Measurements from ENCODE around the gene APOL1.
A peak's percentile ranks its signal among the peaks of the same experiment; 100 is the strongest.

The APOL1 gene

DNA sequence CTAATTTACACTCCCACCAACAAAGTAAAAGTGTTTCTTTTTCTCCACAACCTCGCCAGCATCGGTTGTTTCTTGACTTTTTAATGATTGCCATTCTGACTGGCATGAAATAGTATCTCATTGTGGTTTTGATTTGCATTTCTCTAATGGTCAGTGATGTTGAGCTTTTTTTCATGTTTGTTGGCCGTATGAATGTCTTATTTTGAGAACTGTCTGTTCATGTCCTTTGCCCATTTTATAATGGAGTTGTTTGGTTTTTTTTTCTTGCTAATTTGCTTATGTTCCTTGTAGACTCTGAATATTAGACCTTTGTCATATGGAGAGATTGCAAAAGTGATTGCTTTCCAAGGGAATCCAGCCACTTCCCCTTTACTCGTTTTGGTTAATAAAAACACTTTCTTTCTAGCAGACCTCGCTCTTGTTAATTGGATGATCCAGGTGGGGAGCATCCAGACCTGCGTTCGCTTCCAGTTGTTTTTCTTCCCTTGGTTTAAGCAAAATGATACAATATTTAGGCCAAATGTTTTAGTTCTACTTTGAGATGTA is 34.2 kb upstream of the APOL1 start:
- no peak overlapping the region for H3K4me3 ChIP-seq (ENCODE audit: low read depth, low read length)
- in situ Hi-C loops (cut with HindIII; ENCODE audit: low sequenced_read_pairs): no loop called here
- no peak for DNase-seq (ENCODE audit: low read depth)
- TF ChIP-seq, protein P1, sequence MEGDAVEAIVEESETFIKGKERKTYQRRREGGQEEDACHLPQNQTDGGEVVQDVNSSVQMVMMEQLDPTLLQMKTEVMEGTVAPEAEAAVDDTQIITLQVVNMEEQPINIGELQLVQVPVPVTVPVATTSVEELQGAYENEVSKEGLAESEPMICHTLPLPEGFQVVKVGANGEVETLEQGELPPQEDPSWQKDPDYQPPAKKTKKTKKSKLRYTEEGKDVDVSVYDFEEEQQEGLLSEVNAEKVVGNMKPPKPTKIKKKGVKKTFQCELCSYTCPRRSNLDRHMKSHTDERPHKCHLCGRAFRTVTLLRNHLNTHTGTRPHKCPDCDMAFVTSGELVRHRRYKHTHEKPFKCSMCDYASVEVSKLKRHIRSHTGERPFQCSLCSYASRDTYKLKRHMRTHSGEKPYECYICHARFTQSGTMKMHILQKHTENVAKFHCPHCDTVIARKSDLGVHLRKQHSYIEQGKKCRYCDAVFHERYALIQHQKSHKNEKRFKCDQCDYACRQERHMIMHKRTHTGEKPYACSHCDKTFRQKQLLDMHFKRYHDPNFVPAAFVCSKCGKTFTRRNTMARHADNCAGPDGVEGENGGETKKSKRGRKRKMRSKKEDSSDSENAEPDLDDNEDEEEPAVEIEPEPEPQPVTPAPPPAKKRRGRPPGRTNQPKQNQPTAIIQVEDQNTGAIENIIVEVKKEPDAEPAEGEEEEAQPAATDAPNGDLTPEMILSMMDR (IDR thresholded peaks at IDR 0.05; ENCODE audit: low read depth, low read length, missing control alignments): no peak

DNA sequence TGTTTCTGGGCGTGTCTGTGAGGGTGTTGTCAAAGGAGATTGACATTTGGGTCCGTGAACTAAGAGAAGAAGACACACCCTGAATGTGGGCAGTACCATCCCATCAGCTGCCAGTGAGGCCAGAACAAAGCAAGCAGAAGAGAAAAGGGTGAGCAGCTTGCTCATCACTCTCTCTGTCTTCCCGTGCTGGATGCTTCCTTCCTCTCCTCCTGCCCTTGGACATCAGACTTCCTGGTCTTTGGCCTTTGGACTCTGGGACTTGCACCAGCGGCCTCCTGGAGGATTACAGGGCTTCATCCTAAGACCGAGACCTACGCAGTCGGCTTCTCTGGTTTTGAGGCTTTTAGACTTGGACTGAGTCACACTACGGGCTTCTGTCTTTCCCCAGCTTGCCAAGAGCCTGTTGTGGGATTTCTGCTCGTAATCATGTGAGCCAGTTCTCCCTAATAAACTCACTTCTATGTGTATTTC is 32.4 kb upstream of the APOL1 start:
- TF ChIP-seq, protein P1 (IDR thresholded peaks at IDR 0.05; ENCODE audit: low read depth, low read length, missing control alignments): no peak
- in situ Hi-C loops (cut with HindIII; ENCODE audit: low sequenced_read_pairs): no loop called here
- H3K4me3 ChIP-seq (ENCODE audit: low read depth, low read length): no peak overlapping the region
- DNase-seq (ENCODE audit: low read depth): no peak

DNA sequence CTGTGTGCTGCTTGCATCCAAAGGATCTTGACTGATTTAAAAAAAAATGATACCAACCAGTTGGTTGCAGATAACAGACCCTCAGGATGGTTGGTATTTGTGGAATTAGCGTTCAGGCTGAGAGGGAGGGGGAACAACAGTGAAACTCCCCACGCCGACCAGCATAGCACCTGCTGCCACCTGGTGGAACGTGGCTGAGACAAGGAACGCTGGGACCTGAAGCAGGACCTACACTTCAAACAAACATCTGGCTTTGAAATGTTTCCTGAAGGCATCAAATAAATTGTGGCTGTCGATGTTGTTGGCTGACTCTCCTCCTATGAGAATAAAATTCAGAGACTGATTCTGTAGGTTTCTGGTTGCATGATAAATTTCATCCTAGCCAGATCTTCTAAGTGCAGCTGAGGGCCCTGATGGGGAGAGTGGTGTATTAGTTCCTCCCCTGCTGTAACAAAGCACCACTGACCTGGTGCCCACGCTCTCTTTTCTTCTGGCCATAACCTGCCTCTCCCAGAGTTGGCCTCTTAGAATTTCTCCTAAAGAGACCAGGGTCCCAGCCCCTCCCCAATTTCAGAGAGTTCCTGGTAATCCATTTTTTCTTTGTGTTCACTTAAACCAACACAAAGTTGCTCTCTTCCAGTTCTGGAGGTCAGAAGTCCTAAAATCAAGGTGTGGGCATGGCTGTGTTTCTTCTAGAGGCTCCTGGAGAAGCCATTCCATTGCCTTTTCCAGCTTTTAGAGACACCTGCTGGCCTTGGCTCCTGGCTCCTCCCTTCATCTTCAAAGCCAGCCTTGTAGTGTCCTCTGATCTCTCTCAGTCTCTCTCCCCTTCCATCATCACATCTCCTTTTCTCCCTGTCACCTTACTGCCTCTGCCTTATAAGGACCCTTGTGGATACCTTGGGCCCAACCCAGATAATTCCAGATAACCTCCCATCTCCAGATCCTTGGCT is 30.9 kb upstream of the APOL1 start:
- in situ Hi-C loops (cut with HindIII; ENCODE audit: low sequenced_read_pairs): no loop called here
- H3K4me3 ChIP-seq (ENCODE audit: low read depth, low read length): no peak overlapping the region
- DNase-seq (ENCODE audit: low read depth): no peak
- TF ChIP-seq, protein P1 (IDR thresholded peaks at IDR 0.05; ENCODE audit: low read depth, low read length, missing control alignments): peak; percentile 85

DNA sequence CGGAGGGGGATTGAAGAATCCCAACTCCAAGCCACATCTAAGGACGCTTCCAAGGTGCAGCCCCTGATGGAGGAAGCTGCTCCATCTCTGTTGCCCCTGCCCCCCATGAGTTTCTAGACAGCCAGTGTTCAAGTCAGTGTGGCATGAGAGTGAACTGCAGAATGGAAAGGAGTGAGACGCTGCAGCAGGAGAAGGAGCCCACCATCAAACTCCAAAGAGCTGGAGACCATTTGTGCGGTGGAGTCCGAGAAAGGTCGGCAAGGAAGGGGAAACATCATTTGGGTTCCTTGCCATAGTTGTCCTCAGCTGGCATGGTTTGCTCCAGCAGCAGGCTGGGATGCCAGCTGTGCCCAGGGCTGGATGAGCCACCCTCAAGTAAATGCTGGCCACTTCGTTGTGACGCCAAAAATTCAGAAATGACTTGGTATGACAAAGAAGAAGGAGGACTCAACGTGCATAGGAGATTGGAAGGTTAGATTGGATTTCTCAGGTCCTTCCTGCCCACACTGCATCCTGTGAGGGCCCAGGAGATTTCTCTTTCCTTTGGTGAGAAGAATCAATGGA is 30.0 kb upstream of the APOL1 start:
- H3K4me3 ChIP-seq (ENCODE audit: low read depth, low read length): no peak overlapping the region
- no peak for DNase-seq (ENCODE audit: low read depth)
- TF ChIP-seq, protein P1 (IDR thresholded peaks at IDR 0.05; ENCODE audit: low read depth, low read length, missing control alignments): no peak
- in situ Hi-C loops (cut with HindIII; ENCODE audit: low sequenced_read_pairs): no loop called here

DNA sequence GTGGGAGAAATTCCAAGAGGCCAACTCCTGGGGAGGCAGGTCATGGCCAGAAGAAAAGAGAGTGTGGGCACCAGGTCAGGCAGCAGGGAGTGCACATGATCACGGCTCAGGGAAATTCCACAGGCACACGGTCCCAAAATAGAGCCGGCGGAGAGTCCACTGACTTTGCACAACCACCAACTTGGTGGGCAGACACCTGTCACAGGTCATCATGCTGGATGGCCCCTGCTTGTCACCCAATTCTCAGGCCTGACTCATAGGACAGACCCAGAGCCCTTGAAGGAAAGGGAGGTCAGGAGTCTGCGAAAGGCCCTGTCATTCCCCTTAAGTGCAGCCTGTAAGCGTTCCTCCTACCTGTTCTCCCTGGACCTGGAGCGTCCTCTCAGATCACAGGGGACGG is 29.4 kb upstream of the APOL1 start:
- in situ Hi-C loops (cut with HindIII; ENCODE audit: low sequenced_read_pairs): no loop called here

DNA sequence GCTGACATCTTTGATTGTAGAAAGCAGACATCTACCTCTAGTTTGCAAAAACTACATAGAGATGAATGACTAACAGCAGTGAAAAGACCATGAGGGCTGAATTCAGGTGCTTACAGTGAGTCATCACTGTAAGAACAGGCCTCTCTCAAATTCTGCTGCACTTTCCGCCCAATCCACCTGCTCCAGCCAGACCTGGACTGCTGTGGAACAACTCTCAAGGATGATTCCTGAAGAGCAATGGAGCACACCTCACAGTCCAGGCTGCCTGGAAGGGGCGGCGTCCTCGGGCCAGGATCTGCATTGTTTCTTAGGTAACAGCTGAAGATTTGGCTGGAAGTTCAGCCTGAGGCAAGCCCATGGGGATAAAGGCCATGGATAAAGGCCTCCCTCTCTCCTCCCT is 28.7 kb upstream of the APOL1 start:
- DNase-seq (ENCODE audit: low read depth): no peak
- TF ChIP-seq, protein P1 (IDR thresholded peaks at IDR 0.05; ENCODE audit: low read depth, low read length, missing control alignments): no peak
- in situ Hi-C loops (cut with HindIII; ENCODE audit: low sequenced_read_pairs): no loop called here
- H3K4me3 ChIP-seq (ENCODE audit: low read depth, low read length): no peak overlapping the region

More for the DNA sequence above, 29.4 kb upstream of the APOL1 start:
- H3K4me3 ChIP-seq (ENCODE audit: low read depth, low read length): no peak overlapping the region
- TF ChIP-seq, protein P1 (IDR thresholded peaks at IDR 0.05; ENCODE audit: low read depth, low read length, missing control alignments): no peak
- no peak for DNase-seq (ENCODE audit: low read depth)
